ENCODE data around the gene GRM7. TPM values are rescaled to one million over a fixed set of nuclear protein-coding genes. Genes with fewer than 3 reads are reported as not detected.

The GRM7 gene
- total RNA-seq, 1 donor from 2014 or later: 0.80 TPM

DNA sequence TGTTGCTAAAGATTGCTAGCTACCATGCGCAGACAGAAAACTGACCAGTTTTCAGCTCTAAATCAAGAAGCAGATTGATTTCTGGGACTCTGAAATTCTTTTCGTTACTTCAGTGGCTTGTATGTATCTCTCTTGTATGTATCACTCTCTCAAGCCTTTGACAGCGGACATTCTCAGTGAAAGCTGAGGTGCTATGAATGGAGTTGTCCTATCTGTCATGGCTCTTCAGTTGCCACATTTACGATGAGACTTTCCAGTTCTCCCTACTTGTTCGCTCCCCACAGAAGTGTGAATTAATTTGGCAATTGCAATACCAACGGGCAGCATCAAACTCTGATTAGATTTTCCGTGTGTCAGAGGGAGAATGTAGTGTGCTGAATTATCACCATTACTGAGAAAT lies 432.4 kb downstream of the GRM7 start:
- no peak for TF ChIP-seq CTCF (IDR thresholded peaks at IDR 0.05)
- no peak for TF ChIP-seq EZH2phosphoT487 (IDR thresholded peaks at IDR 0.05)
- TF ChIP-seq EZH2 (IDR thresholded peaks at IDR 0.05): no peak
- H3K4me3 ChIP-seq: no peak overlapping the region
- no peak overlapping the region for H2AFZ ChIP-seq (replicated peaks)
- Mint-ChIP-seq H3K4me3 (no peak overlapping the region), H3K27me3 (ENCODE audit: insufficient read depth, low read depth) (peaks cover 5% of the 10 kb centered on the region), H3K4me1 (no peaks in the 10 kb centered on the region), H3K27ac (no peak overlapping the region), H3K9me3 (no peaks in the 10 kb centered on the region), H3K36me3 (no peaks in the 10 kb centered on the region)
- H3K9me3 ChIP-seq (ENCODE audit: low read depth): no peaks in the 10 kb centered on the region
- no peak overlapping the region for H3K27ac ChIP-seq
- no peak overlapping the region for H3K4me2 ChIP-seq
- no peaks in the 10 kb centered on the region for H3K27me3 ChIP-seq
- no peak overlapping the region for H3K9ac ChIP-seq
- H4K20me1 ChIP-seq (ENCODE audit: low read depth): no peaks in the 10 kb centered on the region
- no peak for DNase-seq (ENCODE audit: low spot score)
- no peaks in the 10 kb centered on the region for H3K36me3 ChIP-seq
- H3F3A ChIP-seq (ENCODE audit: low read depth): no peaks in the 10 kb centered on the region
- no peaks in the 10 kb centered on the region for H3K4me1 ChIP-seq
- no peaks in the 10 kb centered on the region for H3K79me2 ChIP-seq (ENCODE audit: low read depth)

GRCh38 chr3:7305561-7305960 lies 444.6 kb downstream of the GRM7 start:
- H3K9me3 Mint-ChIP-seq: peaks cover 6% of the 10 kb centered on the region
- Histone ChIP-seq H2AFZ (replicated peaks) (no peak overlapping the region), H3K9me3 (ENCODE audit: low read depth) (no peaks in the 10 kb centered on the region), H3K79me2 (ENCODE audit: low read depth) (no peaks in the 10 kb centered on the region), H3F3A (ENCODE audit: low read depth) (no peaks in the 10 kb centered on the region), H3K27ac (no peak overlapping the region), H3K9ac (no peak overlapping the region), H3K36me3 (no peaks in the 10 kb centered on the region), H3K4me1 (no peaks in the 10 kb centered on the region), H3K4me2 (no peak overlapping the region), H4K20me1 (ENCODE audit: low read depth) (no peaks in the 10 kb centered on the region), H3K4me3 (no peak overlapping the region), H3K27me3 (no peaks in the 10 kb centered on the region)
- H3K27ac Mint-ChIP-seq: no peak overlapping the region
- no peak overlapping the region for H3K4me3 Mint-ChIP-seq
- TF ChIP-seq EZH2 (IDR thresholded peaks at IDR 0.05): no peak
- no peak for TF ChIP-seq EZH2phosphoT487 (IDR thresholded peaks at IDR 0.05)
- TF ChIP-seq CTCF (IDR thresholded peaks at IDR 0.05): no peak
- DNase-seq (ENCODE audit: low spot score): no peak
- no peaks in the 10 kb centered on the region for H3K27me3 Mint-ChIP-seq (ENCODE audit: insufficient read depth, low read depth)
- no peaks in the 10 kb centered on the region for H3K4me1 Mint-ChIP-seq
- H3K36me3 Mint-ChIP-seq: no peaks in the 10 kb centered on the region

DNA sequence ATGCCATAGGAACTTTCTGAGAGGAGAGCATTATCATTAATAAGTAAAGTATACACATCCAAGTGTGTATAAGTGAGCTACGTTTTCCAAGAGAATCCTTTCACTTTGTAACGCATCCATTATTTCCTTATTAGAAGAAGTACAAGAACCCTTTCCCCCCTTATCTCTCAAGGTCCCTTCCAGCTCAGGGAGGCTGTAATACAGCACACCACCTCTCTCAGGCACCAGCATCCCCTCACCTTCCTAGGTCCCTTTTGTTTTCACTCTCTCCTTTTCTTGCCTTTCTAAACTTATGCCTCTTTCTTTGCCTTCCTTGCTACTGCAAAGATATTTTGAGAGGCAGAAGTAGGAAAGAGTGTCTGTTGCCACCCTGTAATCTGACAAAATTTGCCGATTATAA lies 446.0 kb downstream of the GRM7 start:
- H4K20me1 ChIP-seq (ENCODE audit: low read depth): no peaks in the 10 kb centered on the region
- no peak overlapping the region for H3K9ac ChIP-seq
- no peaks in the 10 kb centered on the region for H3K36me3 ChIP-seq
- H3F3A ChIP-seq (ENCODE audit: low read depth): no peaks in the 10 kb centered on the region
- no peak overlapping the region for H3K4me3 ChIP-seq
- H3K9me3 ChIP-seq (ENCODE audit: low read depth): no peaks in the 10 kb centered on the region
- peaks cover 6% of the 10 kb centered on the region for H3K9me3 Mint-ChIP-seq
- H3K27me3 ChIP-seq: no peaks in the 10 kb centered on the region
- no peak overlapping the region for H2AFZ ChIP-seq (replicated peaks)
- no peak for DNase-seq (ENCODE audit: low spot score)
- TF ChIP-seq EZH2phosphoT487 (IDR thresholded peaks at IDR 0.05) (no peak), EZH2 (IDR thresholded peaks at IDR 0.05) (no peak), CTCF (IDR thresholded peaks at IDR 0.05) (no peak)
- H3K79me2 ChIP-seq (ENCODE audit: low read depth): no peaks in the 10 kb centered on the region
- no peaks in the 10 kb centered on the region for H3K4me1 Mint-ChIP-seq
- no peak overlapping the region for H3K27ac ChIP-seq
- H3K36me3 Mint-ChIP-seq: no peaks in the 10 kb centered on the region
- H3K4me3 Mint-ChIP-seq: no peak overlapping the region
- H3K27me3 Mint-ChIP-seq (ENCODE audit: insufficient read depth, low read depth): no peaks in the 10 kb centered on the region
- no peak overlapping the region for H3K4me2 ChIP-seq
- no peaks in the 10 kb centered on the region for H3K4me1 ChIP-seq
- H3K27ac Mint-ChIP-seq: no peak overlapping the region

Data from neural progenitor cell (in vitro differentiated cells).